GM18505 (cell line): ENCODE measurements around the gene AGAP2.

Experiments
- ATAC-seq: cut with Tn5 transposase; IDR thresholded peaks from one replicate; pipeline ENCODE4 v1.9.1; 2021; ENCODE audit not compliant: unreplicated experiment
- POLR2A ChIP-seq: IDR thresholded peaks from 4 replicates; pipeline ENCODE4 v1.6.1; 2011; ENCODE audit warnings: borderline replicate concordance; ENCODE audit not compliant: insufficient read depth, insufficient read length; ENCODE audit errors: extremely low read depth

Gene AGAP2

DNA sequence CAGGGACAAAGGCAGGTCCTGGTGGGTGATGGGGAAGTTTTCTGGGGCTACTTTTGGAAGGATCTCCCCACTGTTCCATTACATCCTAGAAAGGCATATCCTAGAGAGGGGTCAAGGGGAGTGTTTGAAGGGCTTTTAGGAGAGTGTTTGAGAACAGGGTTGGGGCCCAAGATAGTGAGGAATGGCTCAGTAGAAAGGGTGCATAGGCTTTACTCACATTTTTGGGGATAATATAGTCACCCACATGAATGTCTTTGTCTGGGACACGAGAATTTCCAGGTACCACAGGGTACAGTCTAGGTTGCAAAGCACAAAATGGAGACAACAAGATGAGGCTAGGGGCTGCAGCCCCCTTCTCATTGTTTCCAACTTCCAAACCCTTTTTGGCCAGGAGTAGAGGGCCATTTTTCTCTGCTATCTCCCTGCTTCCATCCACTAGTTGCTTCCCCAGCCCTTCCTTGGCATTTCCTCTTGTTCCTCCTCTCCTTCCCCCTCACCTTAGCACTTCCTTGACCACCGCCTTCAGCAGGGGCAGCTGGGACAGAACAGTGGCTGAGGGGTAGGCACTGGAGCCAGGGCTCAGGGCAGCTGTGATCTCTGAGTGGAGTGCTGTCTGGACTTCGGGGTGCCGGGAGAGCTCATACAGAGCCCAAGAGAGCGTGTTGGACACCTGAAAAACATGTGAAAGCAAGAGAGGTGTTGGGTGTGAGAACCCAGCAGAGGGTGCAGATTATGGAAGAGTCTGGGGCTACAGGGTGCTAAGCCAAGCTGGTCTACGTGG lies 25.5 kb upstream of the AGAP2 start:
- TF ChIP-seq POLR2A: no peak
- ATAC-seq: no peak

GRCh38 chr12:57762463-57762862 lies 23.9 kb upstream of the AGAP2 start:
- ATAC-seq: no peak
- no peak for TF ChIP-seq POLR2A

GRCh38 chr12:57761391-57761998 lies 23.0 kb upstream of the AGAP2 start:
- no peak for TF ChIP-seq POLR2A
- ATAC-seq: no peak

GRCh38 chr12:57760347-57760982 lies 21.9 kb upstream of the AGAP2 start:
- ATAC-seq: no peak
- TF ChIP-seq POLR2A: no peak

- no peak for TF ChIP-seq POLR2A
- no peak for ATAC-seq
These were observed 20.9 kb upstream of the AGAP2 start for GRCh38 chr12:57759360-57759980.

DNA sequence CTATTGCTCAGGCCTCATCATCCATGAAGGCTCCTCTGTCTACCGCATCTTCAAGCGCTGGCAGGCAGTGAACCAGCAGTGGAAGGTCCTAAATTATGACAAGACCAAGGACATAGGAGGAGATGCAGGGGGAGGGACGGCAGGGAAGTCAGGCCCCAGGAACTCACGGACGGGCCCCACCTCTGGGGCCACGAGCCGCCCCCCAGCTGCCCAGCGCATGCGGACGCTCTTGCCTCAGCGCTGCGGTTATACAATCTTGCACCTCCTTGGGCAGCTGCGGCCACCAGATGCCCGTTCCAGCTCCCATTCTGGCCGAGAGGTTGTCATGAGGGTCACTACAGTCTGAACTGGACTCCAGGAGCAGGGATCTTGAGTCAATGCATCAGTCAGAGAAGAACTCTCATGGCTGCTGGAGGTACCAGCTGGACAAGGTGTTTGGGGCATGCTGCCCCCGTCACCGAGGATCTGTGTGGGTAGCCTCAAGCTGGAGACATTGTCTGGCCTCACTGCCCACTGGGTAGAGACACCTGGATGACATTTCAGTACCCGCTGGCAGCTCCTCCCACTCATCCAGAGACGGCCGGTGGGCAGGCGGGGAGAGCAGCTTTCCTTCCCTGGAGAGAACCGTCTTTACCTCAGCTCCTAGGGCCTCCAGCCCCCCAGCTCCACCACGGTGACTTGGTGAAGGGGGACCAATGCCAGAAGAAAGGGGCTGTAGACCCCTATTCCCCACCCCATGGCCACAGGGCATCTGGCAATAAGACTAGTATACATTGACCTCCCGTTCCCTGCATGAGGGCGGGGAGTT lies 20.2 kb upstream of the AGAP2 start:
- ATAC-seq: no peak
- TF ChIP-seq POLR2A: no peak

DNA sequence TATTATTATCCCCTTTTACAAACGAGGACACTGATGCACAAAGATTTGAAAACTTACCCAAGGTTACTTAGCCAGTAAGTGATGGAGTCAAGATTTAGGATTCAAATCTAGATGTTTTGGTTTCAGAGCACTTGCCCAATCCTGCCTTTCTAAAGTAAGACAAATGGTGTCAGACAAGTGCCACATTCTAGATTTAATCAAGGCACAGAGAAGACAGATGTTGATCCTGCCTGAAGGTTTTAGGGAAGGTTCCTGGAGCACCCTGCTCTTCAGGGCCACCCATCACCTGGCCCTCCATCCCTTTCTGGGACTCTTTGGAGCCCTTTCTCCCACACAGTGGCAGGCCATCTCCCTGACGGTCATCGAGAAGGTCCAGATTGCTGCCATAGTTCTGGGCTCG lies 19.2 kb upstream of the AGAP2 start:
- TF ChIP-seq POLR2A: no peak
- no peak for ATAC-seq

- no peak for TF ChIP-seq POLR2A
- no peak for ATAC-seq
These were observed 18.1 kb upstream of the AGAP2 start for GRCh38 chr12:57756406-57757341.

GRCh38 chr12:57755454-57756372 lies 17.2 kb upstream of the AGAP2 start:
- ATAC-seq: no peak
- TF ChIP-seq POLR2A: no peak

GRCh38 chr12:57755194-57755453 lies 16.6 kb upstream of the AGAP2 start:
- no peak for ATAC-seq

More at GRCh38 chr12:57755194-57755453, 16.6 kb upstream of the AGAP2 start:
- TF ChIP-seq POLR2A: no peak
